HG02973 (cell line): ENCODE results near the gene C6orf132.
"Not testable (repeated sequence)": the region's sequence is repeated elsewhere in the genome, so short reads cannot be mapped to it uniquely, and the experiment has no call there.

ENCODE experiments used
- ATAC-seq: cut with Tn5 transposase; IDR thresholded peaks from one replicate; pipeline ENCODE4 v1.9.1; 2021; ENCODE audit warnings: moderate library complexity; ENCODE audit not compliant: unreplicated experiment

C6orf132 gene, protein sequence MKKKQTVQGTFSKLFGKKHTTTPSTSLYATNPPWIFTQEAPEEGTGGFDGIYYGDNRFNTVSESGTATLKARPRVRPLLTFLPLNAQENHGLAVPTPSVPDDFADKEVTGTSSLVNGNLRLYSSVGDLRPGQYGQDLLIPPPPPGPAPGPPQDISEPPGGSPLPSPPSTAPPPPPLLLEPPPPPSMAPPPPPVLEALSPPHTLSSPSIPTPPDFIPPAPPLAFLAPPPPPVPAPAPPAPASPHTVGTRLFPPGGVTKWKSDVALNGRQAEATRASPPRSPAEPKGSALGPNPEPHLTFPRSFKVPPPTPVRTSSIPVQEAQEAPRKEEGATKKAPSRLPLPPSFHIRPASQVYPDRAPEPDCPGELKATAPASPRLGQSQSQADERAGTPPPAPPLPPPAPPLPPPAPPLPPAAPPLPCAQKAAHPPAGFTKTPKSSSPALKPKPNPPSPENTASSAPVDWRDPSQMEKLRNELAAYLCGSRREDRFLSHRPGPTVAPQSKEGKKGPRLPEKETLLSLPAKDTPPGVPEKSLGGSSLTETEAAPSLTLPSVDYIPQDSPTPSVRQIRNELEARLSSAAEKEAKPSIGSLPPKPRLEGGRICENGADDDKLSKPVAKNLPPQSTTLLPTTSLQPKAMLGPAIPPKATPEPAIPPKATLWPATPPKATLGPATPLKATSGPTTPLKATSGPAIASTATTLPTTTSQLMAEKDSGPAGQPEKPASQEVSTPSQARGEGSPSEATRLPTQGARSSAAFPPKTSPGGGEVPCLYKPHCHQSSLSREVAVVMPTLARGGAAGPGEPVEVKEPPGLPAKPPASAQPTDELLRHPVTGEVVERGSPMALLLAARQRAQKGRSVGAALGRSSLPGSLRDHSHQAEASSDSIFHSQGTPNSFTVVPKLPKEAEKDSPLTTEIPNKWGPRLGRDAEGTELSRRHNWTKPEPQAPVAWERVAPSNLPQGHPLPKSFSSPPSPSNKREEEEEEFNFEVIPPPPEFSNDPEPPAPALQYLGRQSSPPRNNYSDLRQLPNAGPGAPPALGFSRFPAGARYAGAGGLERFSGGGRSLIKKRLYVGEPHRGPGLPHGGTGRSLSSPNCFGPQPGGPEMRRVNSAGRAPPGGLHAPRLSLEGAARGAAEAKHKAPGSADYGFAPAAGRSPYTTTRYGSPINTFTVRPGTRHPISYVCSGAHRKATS

DNA sequence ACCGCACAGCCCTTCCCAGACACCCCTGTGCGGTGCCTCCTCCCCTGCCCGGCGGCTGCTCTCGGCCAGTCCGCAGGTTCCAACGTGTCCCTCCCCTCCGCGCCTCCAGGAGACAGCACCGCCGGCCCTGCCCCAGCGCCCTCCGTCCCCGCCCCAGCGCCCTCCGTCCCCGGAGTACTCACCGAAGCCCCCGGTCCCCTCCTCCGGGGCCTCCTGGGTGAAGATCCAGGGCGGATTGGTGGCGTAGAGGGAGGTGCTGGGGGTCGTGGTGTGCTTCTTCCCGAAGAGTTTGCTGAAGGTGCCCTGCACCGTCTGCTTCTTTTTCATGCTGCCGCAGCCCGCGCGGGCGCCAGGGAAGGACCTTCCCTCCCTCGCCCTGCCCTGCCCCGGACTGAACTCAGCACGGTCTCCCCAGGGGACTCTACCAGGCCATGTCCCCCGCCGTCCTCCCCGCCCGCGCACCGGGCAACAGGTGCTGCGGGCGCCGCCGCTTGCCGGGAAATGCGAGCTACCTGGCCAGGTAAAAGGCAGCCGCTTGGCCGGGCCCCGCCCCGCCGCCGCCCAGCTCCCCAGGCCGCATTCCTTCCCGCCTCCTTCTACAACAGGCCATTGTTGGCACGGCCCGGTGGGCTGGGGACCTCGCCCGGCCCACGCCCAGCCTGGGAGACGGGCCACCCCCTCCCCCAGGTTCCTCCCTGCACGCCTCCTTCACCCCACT is at the start of gene C6orf132:
C6orf132 (minus strand) TSS at position 503 of the 718 bp plus-strand sequence; CDS start at position 327, 176 bp downstream.
- no peak for ATAC-seq

DNA sequence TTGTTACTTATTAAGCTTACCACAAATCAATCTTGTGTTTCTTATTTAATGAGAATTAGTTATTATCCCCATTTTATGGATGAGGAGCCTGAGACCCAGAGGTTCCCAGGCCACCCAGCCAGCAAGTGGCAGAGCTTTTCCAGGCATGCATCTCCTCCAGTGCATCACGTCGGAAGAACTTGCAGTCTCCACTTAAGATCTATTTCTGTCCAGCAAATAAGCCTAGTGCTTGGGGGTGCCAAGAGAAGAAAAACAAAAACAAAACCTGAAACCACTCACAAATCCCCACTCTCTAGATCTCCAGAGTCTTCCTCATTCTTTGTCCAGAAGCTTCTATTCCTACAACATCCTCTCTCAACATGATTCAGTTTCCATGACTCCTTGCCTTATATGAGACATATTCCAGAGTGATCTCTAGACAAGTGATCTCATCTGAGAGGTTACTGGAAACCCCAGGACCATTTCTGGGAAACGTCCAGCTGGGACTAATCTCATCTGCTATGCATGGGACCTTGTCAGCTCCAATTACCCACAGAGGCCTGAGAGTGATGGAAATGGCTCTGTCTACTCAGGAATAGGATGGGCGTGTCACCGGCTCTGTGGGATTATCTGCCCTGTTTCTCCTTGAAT is 48.2 kb upstream of the C6orf132 start:
- ATAC-seq: no peak

DNA sequence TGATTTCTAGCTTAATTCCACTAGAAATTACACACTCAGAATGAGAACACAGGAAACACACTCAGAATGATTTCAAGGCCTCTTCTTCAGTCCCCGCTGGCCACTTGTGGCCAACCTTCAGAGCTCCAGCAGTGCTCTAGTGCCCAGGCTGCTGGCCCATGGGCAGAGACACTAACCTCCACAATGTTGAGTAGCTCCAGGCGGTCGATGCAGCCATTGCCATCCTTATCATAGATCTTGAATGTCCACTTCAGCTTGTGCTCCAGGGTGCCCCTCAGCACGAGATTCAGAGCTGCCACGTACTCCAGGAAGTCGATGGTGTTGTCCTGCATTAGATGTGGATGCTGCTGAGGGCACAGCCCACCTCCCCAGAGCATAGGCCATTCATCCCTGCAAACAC is 46.0 kb upstream of the C6orf132 start:
- no peak for ATAC-seq

DNA sequence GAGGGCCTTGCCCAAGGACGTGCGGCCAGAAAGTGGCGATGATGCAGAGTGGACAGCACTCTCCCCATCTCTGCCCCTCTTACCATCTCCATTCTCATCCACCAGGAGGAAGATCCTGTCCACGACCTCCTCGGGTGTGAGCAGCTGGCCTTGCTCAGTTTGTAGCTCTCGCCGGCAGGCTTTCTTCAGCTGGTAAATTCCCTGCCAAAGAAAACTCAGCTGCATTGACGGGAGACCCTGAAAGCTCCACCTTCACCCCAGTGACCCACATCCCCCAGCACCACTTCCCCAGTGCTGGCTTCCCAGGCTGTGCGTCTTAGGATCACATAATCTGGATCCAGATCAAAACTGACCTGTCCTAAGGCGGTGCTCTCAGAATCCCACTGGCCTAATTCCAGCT is 43.2 kb upstream of the C6orf132 start:
- no peak for ATAC-seq

DNA sequence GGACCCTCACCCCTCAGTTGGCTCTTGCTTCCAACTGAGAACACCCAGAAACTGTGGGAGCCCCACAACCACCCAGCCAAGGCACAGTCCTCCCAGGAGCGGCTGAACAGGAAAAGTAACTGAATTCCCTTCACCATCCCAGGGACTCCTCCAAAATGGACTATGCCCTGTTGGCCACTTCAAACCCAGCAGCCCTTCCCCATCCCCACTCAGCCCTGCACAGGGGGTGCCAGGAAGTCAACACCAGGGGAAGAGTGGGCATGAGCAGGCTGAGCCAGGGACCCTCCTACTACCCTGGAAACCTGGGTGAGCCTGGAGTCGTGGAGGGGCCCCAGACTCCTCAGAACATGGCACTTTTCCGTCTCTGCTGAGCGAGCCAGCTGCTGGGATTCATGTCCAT is 42.1 kb upstream of the C6orf132 start:
- no peak for ATAC-seq

DNA sequence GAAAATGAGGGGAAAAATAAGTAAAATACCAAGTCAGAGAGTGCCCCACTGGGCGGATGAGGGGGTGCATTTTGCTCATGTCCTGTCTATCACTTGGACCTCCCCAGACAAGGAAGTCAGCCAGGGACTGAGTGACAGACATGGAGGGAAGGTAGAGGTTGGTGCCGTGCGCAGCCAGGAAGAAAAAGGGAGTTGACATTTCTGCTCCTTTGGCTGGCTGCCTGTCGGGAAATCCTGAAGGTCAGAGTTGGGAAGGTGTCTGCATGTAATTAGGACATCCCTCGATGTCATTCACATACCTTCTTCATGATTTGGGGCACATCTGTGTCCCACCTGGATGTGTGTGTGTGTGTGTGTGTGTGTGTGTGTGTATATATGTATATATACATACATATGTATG is 39.7 kb upstream of the C6orf132 start:
- no peak for ATAC-seq

DNA sequence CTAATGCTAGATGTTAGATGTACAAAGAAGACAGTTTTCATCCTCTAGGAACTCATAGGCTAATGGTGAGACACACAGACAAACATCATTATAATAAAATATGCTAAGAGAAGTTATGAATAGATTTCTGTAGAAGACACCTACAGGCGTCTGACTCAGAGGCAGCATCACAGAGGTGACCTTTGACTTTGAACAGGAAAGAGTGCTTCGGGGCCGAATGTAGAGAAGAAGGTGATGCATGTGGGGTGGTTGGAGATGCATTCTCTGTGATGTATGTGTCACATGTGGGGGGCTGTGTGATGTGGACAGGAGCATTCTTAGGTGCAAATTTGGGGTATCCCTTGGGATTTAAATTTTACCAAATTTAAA is 37.5 kb upstream of the C6orf132 start:
- ATAC-seq: no peak

DNA sequence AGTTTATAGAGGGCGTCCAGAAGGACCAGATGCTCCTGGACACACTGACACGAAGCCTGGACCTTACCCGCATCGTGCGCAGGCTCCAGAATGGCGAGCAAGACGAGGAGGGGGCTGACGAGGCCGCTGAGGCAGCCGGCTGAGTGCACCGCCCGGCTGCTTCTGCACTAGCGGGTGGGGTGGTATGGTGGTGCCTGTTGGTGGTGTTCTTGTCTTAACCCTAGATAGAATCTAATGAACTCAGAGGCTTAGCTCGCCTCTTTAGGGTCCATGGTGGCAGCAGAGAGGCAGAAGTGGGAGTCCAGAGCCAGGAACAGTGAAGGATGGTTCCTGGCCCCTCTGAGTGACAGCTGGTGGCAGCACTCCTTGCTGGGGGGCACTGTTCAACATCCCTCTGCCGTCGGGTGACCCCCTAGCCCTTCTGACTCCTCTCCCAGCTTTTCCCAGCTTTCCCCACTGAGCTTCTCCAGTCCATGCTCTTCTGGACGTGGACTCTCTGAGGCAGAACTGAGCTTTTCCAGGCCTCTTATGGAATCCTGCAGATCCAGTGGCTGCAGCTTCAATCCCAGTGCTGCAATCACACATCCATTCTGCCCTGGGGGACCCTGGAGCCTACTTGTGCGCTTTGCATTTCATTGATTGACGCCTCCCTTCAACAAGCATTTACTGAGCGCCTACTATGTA is 37.0 kb upstream of the C6orf132 start:
- ATAC-seq: no peak

DNA sequence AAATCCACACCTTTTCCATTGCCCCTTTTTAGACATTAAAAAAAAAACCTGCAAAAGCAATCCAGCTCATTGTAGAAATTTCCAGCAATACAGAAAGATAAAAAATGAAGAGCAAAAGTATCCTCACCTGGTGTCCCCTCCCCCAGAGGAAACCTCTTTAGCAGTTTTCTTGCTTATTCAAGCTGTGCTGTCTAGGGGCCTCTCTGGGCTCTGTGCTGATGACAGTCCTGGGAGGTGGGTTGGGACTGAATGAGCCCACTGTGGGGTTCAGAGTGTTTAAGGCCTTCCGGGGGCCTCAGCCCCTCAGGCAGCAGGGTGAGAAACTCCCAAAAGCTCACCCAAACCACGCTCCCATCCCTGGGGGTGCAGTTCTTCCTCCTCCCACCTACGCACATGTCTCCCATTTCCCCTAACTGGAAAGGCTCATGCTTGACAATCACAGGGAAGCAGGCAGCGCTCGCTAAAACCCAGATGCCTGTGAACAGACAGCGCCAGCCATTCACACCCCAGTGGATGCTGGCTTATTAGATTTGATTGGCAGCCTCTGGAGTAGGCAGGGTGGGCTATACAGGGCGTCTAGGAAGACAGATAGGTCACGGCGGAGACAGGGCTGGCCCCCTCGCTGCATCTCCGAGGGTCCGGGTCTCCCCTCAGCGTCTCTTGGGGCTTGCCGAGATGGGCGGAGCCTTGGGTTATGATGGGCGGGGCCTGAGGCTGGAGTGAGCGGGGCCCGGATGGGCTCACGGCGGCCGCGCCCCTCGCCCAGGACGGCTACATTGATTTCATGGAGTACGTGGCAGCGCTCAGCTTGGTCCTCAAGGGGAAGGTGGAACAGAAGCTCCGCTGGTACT is 35.3 kb upstream of the C6orf132 start:
- ATAC-seq: no peak

DNA sequence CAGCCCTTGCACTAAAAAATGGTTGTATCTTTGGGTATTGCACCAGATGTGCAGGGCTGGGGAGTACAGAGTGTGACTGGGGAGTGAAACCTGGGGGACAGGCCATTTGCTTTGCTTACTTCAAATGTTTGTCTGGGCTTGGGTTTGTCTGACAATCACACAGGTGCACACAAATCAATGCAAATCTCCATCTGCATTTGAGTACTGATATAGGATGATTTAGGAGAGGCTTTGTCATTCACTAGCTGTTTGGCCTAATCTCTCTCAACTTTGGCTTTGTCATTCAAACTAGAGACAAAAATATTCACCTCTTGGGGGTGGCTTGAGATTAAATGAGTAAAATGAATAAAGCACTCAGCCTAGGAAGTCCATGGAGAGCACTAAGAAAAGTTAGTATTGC is 34.6 kb upstream of the C6orf132 start:
- ATAC-seq: no peak

DNA sequence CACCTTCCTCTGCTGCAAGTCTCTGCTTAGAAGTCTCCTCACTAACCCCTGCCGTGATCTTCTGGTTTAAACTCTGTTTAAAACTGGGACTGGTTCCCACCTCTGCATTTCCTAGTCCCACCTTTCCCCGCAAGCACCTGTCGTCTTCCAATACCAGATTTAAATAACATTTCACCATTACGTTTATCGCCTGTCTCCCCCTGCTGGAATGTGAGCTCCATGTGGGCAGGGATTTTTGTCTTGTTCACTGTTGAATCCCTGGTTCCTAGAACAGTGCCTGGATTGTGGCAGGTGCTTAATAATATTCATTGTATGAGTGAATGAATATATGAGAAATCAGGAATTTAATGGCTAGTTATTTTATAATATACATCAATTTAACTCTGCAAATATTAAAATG is 33.4 kb upstream of the C6orf132 start:
- no peak for ATAC-seq

DNA sequence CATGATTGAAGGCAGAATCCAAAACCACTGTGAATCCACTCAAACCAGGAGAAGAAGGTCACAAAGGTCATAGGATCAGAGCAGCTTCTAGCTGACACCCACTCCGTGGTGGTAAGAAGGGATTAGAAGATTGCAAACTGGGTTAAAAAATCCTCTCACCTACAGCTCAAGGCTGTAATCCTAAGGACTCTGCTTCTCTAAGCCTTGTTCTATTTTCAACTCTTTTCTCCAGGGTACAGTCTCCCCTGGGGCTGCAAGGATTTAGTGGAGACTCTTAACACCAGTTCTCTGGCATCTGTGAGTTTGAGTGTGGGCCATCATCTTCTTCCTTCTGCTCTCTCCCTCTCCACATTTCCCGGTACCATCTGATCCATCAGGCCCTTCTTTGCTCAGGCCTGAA is 30.7 kb upstream of the C6orf132 start, which contains the start of gene GUCA1A:
GUCA1A (plus strand) TSS at position 264 of the 400 bp plus-strand sequence. CDS start 250 bp downstream, outside the sequence.
- no peak for ATAC-seq

DNA sequence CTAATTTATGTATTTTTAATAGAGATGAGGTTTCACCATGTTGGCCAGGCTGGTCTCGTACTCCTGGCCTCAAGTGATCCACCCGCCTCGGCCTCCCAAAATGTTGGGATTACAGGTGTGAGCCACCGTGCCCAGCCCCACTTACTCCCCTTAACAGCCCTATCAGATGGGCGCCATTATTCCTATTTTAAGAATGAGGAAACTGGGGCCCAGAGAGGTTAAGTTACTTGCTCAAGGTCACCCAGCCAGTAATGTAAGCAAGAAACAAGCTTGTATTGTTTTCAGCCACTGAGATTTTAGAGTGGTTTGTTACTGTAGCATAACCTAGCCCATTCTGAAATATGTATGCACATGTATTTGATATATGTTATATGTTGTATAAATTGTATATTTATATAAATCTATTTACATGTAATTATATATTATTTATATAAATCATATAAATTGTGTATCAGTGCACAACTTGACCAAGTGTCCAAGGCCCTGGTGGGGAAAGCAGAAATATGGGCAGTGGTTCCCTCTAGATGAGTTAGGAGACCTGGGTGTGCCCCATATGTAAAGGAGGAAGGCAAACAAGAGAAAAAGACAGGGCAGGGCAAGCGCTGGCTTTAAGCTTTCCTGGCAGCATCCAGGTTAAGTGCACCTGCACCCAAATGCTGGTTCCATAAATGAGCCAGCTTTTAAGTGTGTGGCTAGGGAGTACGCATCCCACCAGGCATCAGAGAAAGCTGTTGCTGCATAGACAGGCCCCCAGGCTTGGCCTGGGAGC is 29.6 kb upstream of the C6orf132 start:
- ATAC-seq: no peak

DNA sequence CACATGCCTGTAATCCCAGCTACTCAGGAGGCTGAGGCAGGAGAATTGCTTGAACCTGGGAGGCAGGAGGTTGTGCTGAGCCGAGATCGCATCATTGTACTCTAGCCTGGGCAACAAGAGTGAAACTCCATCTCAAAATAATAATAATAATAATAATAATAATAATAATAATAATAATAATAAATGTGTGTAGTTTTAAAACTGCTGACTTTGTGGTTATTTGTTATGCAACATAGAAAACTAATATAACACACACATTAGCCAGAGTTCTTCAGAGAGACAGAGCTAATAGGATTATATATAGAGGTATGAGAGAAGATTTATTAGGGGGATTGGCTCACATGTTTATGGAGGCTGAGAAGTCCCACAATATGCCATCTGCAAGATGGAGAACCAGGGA is 27.4 kb upstream of the C6orf132 start:
- ATAC-seq: not testable (repeated sequence)

DNA sequence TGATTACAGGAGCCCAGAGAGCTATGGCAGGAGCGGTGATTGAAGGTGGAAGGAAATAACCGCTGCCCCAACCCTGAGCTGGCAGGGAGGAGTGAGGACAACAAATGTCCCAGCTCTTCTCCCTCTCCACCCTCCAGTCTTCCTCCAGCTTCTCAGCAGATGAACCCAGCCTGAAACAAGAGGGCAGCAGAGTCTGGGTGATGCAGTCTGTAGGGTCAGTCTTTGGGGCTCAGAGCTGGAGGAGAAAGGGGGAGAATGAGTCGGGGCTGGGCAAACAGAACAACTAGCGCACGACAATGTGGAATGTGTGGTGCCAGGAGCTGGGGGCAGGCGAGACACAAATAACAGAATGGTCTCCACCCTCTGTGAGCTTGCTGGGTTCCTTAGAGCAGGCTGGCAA is 26.2 kb upstream of the C6orf132 start:
- no peak for ATAC-seq

DNA sequence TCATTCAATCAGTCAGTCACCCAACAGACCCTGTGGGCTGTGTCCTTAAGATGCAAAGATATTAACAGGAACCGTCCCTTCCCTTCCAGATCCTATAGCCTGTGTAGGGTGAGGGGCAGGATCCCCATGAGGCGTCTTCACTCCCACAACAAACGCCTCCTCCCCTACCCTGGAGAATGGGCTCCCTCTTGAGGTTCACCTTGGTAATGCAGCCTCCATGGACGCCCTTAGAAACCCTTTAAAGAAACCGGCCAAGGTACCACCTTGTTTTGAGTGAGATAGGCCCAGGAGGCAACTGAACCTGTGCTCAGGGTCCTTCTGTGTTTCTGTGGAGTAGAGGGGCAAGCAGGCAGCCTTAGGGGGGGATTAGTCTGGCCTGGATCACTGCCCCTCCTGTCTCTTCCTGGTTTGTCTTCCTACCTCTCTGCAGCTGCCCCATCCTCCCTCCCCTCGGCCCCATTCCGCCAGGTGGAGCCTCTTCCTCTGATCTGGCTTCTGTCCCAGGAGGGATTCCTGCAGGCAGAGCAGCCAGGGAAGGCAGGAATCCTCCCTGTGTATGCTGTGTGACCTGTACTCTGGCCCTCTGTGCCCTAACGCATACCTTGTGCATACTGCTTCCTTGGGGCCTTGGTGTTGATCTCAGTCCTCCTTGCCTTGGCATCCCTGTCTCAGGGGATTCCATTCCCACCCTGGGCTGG is 24.2 kb upstream of the C6orf132 start:
- no peak for ATAC-seq

DNA sequence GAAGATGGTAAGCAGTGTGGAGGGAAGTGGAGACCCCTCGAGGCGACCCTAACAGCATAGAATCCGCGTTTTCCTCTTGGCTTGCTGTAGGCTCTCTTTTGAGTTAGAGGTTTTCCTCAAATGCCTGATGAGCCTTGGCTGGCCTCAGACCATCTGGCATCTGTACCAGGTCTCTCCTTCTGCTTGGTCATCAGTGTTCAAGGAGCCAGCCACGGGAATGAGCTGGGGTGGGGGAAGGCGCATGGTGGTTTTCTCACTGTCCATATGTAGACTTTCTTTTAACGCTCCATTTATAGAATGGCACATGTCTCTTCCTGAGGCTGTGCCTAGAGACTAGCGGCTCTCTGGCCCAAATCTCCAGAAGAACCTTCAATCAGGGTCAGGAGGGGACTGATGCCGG is 22.6 kb upstream of the C6orf132 start:
- no peak for ATAC-seq
